Measurements from ENCODE around the gene EIF4G3. TPM values are rescaled to one million over a fixed set of nuclear protein-coding genes. Genes with fewer than 3 reads are reported as not detected.
A peak's percentile ranks its signal among the peaks of the same experiment; 100 is the strongest.
"Not testable (repeated sequence)": the region's sequence is repeated elsewhere in the genome, so short reads cannot be mapped to it uniquely, and the experiment has no call there.

The EIF4G3 gene
- total RNA-seq, 1 donor from 2014 or later, result 39.3 TPM

DNA sequence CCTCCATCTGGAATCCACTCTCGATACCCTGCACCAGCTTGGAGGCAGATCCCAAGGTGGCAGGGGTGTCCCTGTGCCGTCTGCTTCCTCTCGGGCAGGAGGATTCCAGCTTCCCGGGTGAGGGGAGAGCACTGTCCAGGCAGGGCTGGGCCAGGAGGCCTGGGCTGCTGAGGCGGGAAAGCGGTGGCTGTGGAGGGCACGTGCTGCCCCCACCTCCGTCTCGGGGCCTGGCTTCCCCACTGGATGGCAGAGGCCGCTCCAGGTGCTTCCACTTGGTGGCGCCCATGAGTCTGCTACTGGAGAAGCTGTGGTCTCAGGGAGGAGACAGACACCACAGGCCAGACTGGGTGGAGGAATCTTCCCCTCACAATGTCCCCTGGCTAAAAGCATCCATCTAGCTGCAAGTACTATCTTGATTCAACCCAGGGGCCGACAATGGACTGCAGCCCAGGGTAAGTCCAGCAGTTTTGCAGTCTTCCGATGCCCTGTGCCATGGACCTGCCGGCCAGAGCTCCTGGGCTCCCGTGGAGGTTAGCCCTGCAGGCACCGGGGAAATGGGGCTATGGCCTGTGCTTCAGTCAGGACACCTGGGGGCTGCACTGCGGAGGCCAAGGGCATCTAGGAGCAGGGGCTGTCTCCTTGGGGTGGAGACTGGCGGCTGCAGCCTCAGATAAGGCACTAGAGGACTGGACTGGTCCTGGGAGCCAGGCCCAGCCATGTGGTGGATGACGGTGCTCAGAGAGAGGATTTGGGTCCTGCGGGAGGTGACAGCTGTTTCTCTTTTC lies 41.3 kb upstream of the EIF4G3 start:
- Histone ChIP-seq H3K9me3 (no peaks in the 10 kb centered on the region), H3K27ac (no peak overlapping the region), H3K36me3 (peaks cover 0 to 47% of the 10 kb centered on the region in 2 donors), H3K4me1 (no peaks in the 10 kb centered on the region), H3K27me3 (no peaks in the 10 kb centered on the region), H3K4me3 (no peak overlapping the region)
- TF ChIP-seq POLR2A (IDR thresholded peaks at IDR 0.05) (no peak), POLR2AphosphoS5 (IDR thresholded peaks at IDR 0.05; ENCODE audit: insufficient read depth in 1 of 2, low read depth in 1 of 2) (peak in 1 of 2 donors; percentile 12)
- intact Hi-C loops (cut with DNase I), result no loop called here
- no peak for DNase-seq (ENCODE audit: extremely low spot score in 2 of 2)

DNA sequence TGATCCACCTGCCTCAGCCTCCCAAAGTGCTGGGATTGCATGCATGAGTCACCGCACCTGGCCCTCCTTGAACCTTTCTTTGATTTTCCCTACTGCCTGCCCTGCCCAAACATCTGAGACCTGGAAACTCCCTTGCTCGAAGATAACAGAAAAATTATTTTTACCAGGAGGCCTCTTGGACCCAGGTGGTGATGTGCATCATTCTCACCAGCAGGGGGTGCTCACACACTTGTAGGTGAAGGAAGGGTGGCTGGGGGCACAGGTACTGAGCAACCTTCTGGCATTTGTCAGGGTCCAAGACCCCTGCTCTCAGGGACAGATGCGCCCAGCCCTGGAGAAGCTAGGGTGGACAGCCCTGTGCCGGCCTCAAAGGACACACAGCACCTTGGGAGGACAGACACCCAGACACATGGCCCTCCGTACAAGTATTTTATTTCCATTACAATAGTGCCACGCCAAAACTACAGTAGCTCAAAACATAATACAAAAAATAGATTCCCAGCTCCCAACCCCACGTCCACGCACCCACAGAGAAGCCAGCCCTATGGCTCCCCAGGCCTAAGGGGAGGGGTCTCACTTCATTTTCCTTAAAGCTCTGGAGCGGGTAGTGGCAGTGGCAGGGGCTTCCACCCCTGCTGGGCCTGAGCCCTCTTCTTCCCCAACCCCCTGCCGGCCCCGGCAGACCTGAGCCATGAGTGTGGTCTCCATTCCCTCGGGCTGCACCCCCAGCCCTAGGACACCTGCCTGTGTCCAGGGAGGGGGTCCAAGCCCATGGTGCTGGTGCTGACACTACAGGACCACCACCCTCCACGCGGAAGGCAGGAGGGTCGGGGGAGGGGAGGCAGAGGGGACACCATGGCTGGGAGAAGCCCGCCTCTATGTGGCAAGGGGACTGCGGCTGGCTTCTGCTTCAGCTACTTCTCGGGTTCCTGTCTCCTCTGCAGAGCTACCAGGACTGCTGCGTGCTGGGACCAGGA lies 40.4 kb upstream of the EIF4G3 start:
- Histone ChIP-seq H3K27me3 (no peaks in the 10 kb centered on the region), H3K9me3 (no peaks in the 10 kb centered on the region), H3K4me1 (no peaks in the 10 kb centered on the region), H3K27ac (no peak overlapping the region), H3K36me3 (peaks cover 0 to 38% of the 10 kb centered on the region in 2 donors), H3K4me3 (no peak overlapping the region)
- DNase-seq (ENCODE audit: extremely low spot score in 2 of 2), result no peak
- TF ChIP-seq, protein P1, sequence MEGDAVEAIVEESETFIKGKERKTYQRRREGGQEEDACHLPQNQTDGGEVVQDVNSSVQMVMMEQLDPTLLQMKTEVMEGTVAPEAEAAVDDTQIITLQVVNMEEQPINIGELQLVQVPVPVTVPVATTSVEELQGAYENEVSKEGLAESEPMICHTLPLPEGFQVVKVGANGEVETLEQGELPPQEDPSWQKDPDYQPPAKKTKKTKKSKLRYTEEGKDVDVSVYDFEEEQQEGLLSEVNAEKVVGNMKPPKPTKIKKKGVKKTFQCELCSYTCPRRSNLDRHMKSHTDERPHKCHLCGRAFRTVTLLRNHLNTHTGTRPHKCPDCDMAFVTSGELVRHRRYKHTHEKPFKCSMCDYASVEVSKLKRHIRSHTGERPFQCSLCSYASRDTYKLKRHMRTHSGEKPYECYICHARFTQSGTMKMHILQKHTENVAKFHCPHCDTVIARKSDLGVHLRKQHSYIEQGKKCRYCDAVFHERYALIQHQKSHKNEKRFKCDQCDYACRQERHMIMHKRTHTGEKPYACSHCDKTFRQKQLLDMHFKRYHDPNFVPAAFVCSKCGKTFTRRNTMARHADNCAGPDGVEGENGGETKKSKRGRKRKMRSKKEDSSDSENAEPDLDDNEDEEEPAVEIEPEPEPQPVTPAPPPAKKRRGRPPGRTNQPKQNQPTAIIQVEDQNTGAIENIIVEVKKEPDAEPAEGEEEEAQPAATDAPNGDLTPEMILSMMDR (IDR thresholded peaks at IDR 0.05), result peak; percentile 19 to 42 (median 29)
- TF ChIP-seq POLR2AphosphoS5 (IDR thresholded peaks at IDR 0.05; ENCODE audit: insufficient read depth in 1 of 2, low read depth in 1 of 2) (no peak), POLR2A (IDR thresholded peaks at IDR 0.05) (no peak)
- intact Hi-C loops (cut with DNase I), result no loop called here

DNA sequence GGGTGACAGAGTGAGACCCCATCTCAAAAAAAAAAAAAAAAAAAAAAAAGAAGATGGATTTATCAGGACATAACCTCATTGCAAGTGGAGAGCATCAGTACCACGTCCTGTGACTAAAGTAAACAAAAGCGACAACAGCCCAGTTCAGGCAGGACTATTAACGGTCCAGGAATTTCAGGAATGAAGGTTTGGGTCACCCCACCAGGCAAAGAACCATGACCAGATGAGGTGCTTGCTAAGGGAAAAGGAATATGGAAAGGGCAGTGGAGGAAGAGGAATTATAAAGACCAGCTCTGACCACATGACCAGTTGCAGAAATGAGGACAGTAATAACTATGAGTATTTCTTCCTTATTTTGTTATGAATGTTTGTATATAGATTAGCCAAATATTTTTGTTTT lies 35.4 kb upstream of the EIF4G3 start:
- Histone ChIP-seq H3K4me1 (no peaks in the 10 kb centered on the region), H3K4me3 (no peak overlapping the region), H3K27ac (no peak overlapping the region), H3K9me3 (no peaks in the 10 kb centered on the region), H3K27me3 (no peaks in the 10 kb centered on the region), H3K36me3 (no peaks in the 10 kb centered on the region)
- TF ChIP-seq POLR2AphosphoS5 (IDR thresholded peaks at IDR 0.05; ENCODE audit: insufficient read depth in 1 of 2, low read depth in 1 of 2), result no peak
- no peak for TF ChIP-seq POLR2A (IDR thresholded peaks at IDR 0.05)
- TF ChIP-seq, protein P1 (IDR thresholded peaks at IDR 0.05), result no peak
- DNase-seq (ENCODE audit: extremely low spot score in 2 of 2), result no peak
- intact Hi-C loops (cut with DNase I), result no loop called here

DNA sequence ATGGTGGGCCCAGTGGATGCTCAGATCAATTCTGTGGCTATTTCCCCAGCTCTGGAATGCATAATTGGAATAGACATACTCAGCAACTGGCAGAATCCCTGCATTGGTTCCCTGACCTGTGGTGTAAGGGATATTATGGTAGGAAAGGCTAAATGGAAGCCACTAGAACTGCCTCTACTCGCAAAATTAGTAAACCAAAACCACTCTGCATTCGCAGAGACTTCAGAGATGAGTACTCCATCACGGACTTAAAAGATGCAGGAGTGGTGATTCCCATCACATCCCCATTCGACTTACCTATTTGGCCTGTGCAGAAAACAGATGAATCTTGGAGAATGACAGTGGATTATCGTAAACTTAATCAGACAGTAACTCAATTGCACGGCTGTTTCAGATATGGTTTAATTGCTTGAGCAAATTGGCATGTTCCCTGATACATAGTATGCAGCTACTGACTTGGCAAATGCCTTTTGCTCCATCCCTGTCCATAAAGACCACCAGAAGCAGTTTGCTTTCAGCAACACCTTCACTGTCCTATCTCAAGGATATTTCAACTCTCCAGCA lies 31.5 kb upstream of the EIF4G3 start:
- intact Hi-C loops (cut with DNase I), result not testable (repeated sequence)

DNA sequence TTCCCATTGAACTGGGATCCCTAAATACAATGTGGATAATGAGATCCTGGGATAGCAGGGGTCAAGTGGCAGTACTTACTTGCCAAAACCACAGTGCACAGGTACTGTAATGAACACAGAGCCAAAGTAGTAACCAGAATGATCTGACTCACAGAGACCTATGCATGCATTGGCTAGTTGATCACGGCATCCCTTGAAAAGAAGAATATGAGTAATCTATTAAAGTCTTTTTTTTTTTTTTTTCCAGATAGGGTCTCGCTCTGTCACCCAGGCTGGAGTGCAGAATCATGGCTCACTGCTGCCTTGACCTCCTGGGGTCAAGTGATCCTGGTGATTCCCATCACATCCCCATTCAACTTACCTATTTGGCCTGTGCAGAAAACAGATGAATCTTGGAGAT lies 29.4 kb upstream of the EIF4G3 start:
- H3K4me1 ChIP-seq, result no peaks in the 10 kb centered on the region
- no peak for DNase-seq (ENCODE audit: extremely low spot score in 2 of 2)
- no peak overlapping the region for H3K27ac ChIP-seq
- intact Hi-C loops (cut with DNase I), result no loop called here
- H3K4me3 ChIP-seq, result no peak overlapping the region
- TF ChIP-seq POLR2AphosphoS5 (IDR thresholded peaks at IDR 0.05; ENCODE audit: insufficient read depth in 1 of 2, low read depth in 1 of 2) (no peak), POLR2A (IDR thresholded peaks at IDR 0.05) (no peak)
- TF ChIP-seq, protein P1 (IDR thresholded peaks at IDR 0.05), result no peak
- no peaks in the 10 kb centered on the region for H3K9me3 ChIP-seq
- no peaks in the 10 kb centered on the region for H3K36me3 ChIP-seq
- H3K27me3 ChIP-seq, result no peaks in the 10 kb centered on the region

More for the DNA sequence above, 31.5 kb upstream of the EIF4G3 start:
- not testable (repeated sequence) for H3K4me1 ChIP-seq; H3K4me3 ChIP-seq; DNase-seq (ENCODE audit: extremely low spot score in 2 of 2); H3K36me3 ChIP-seq; H3K27me3 ChIP-seq; H3K27ac ChIP-seq; H3K9me3 ChIP-seq
